Stimulated activated CD4-positive, alpha-beta T cell treated with anti-CD3 and anti-CD28 coated beads, Interleukin-1b, Interleukin-23, amount 100 ng/mL, for 48 hours (primary cell): ENCODE data around the gene KLHL29.
"Not testable (repeated sequence)": the region's sequence is repeated elsewhere in the genome, so short reads cannot be mapped to it uniquely, and the experiment has no call there.

Experiments used
- DNase-seq: peaks from one replicate; pipeline ENCODE4 v3.0.0-alpha.2; 2020

The KLHL29 gene

GRCh38 chr2:23705771-23706612, 321.0 kb downstream of the KLHL29 start:
- DNase-seq, result no peak

- no peak for DNase-seq
Measured at GRCh38 chr2:23706613-23707078, 321.7 kb downstream of the KLHL29 start.

GRCh38 chr2:23707096-23707495, 322.1 kb downstream of the KLHL29 start:
- no peak for DNase-seq

- DNase-seq, result no peak
Measured at GRCh38 chr2:23708771-23709170, 323.8 kb downstream of the KLHL29 start.

GRCh38 chr2:23709311-23709710, 324.3 kb downstream of the KLHL29 start:
- no peak for DNase-seq

- DNase-seq, result no peak
Measured at GRCh38 chr2:23711979-23712755, 327.2 kb downstream of the KLHL29 start.

- DNase-seq, result no peak
Measured at GRCh38 chr2:23712756-23713151, 327.8 kb downstream of the KLHL29 start.

- no peak for DNase-seq
Measured at GRCh38 chr2:23713351-23713750, 328.4 kb downstream of the KLHL29 start.

- no peak for DNase-seq
Measured at GRCh38 chr2:23718931-23719700, 334.1 kb downstream of the KLHL29 start.

- DNase-seq, result no peak
Measured at GRCh38 chr2:23719716-23720115, 334.7 kb downstream of the KLHL29 start.

GRCh38 chr2:23720705-23721453, 335.9 kb downstream of the KLHL29 start:
- DNase-seq, result no peak

GRCh38 chr2:23721454-23721826, 336.5 kb downstream of the KLHL29 start:
- DNase-seq, result no peak

- DNase-seq, result no peak
Measured at GRCh38 chr2:23722255-23722654, 337.3 kb downstream of the KLHL29 start.

- DNase-seq, result not testable (repeated sequence)
Measured at GRCh38 chr2:23723029-23723428, 338.1 kb downstream of the KLHL29 start.

GRCh38 chr2:23734416-23734815, 349.4 kb downstream of the KLHL29 start:
- DNase-seq, result no peak

GRCh38 chr2:23736783-23737182, 351.8 kb downstream of the KLHL29 start:
- not testable (repeated sequence) for DNase-seq

GRCh38 chr2:23745068-23745725, 360.2 kb downstream of the KLHL29 start:
- DNase-seq, result no peak

GRCh38 chr2:23745726-23746105, 360.7 kb downstream of the KLHL29 start:
- no peak for DNase-seq

GRCh38 chr2:23746141-23746863, 361.3 kb downstream of the KLHL29 start:
- no peak for DNase-seq

- DNase-seq, result no peak
Measured at GRCh38 chr2:23751747-23752265, 366.8 kb downstream of the KLHL29 start.
